Activated CD4-positive, alpha-beta memory T cell treated with anti-CD3 and anti-CD28 coated beads for 36 hours (primary cell): ENCODE measurements around the gene XKR8. TPM values are rescaled to one million over a fixed set of nuclear protein-coding genes. Genes with fewer than 3 reads are reported as not detected.

Experiments
- CTCF ChIA-PET: fragments of 350-600 bp; sonication (Branson Sonifier 250); formaldehyde crosslinking; loops from one replicate; lab custom pipeline; 2021; ENCODE audit warnings: antibody characterized with exemption, inconsistent platforms; lab: Charles Lee
- POLR2A ChIA-PET: fragments of 350-600 bp; sonication (Branson Sonifier 250); formaldehyde crosslinking; loops from one replicate; lab custom pipeline; 2021; ENCODE audit warnings: antibody characterized with exemption; lab: Charles Lee
- DNase-seq: peaks from one replicate; pipeline ENCODE4 v3.0.0-alpha.2; 2020
- H3K27ac Mint-ChIP-seq: one replicate; pipeline ENCODE4 v1.8.0; 2021; ENCODE audit warnings: mixed read lengths
- H3K27me3 Mint-ChIP-seq: one replicate; pipeline ENCODE4 v1.8.0; 2021; ENCODE audit warnings: mixed read lengths
- H3K36me3 Mint-ChIP-seq: one replicate; pipeline ENCODE4 v1.8.0; 2021; ENCODE audit warnings: mixed read lengths
- H3K4me1 Mint-ChIP-seq: one replicate; pipeline ENCODE4 v1.8.0; 2021; ENCODE audit warnings: low read depth, mixed read lengths
- H3K4me3 Mint-ChIP-seq: one replicate; pipeline ENCODE4 v1.8.0; 2021; ENCODE audit warnings: mild to moderate bottlenecking, mixed read lengths
- H3K9me3 Mint-ChIP-seq: one replicate; pipeline ENCODE4 v1.8.0; 2021; ENCODE audit warnings: mixed read lengths
- intact Hi-C: fragments of 100-400 bp; cut with micrococcal nuclease; formaldehyde crosslinking; loops from one replicate; pipeline ENCODE4 v1.15.1; 2023
- total RNA-seq, 2 experiments: library from RNA; stranded (reverse); gene quantifications; one replicate each; pipeline ENCODE4 v1.2.3, GENCODE V29; 2021

XKR8 gene
- total RNA-seq, 2 experiments from 2014 or later: 7.1 to 8.9 TPM

DNA sequence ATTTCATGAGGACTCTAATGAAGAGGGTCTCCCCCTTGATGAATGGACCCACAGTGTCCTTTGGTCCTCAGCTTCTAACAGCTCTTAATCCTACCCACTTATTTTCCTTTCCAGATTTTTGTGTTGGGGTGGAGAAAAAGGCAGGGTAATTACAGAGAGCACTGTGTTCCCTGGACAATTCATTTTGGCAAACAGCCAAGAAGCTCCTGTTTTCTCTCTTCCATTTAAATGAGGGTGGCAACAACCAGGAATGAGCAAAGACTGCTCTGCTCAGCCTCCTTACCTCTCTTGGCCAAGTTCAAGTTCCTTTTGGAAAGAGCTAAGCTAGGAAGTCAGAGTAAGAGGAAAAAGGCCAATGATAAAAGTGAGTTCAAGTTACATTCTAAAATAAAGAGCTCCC, 11.9 kb downstream of the XKR8 start:
- Mint-ChIP-seq H3K4me3 (no peak overlapping the region), H3K36me3 (peaks cover 15% of the 10 kb centered on the region), H3K4me1 (peaks cover 27% of the 10 kb centered on the region), H3K27ac (no peak overlapping the region), H3K27me3 (no peaks in the 10 kb centered on the region), H3K9me3 (no peaks in the 10 kb centered on the region)
- CTCF ChIA-PET: interaction anchor here (0.9 to 1.0 kb wide), 2 partner anchors 12 to 31 kb away, joined by 3 read pairs; partner anchors contain the start of gene XKR8
- intact Hi-C loops: no loop called here
- POLR2A ChIA-PET: interaction anchor here (0.9 kb wide), 1 partner anchor 22 kb away, joined by 3 read pairs; no protein-coding TSS in a partner anchor
- DNase-seq: no peak

DNA sequence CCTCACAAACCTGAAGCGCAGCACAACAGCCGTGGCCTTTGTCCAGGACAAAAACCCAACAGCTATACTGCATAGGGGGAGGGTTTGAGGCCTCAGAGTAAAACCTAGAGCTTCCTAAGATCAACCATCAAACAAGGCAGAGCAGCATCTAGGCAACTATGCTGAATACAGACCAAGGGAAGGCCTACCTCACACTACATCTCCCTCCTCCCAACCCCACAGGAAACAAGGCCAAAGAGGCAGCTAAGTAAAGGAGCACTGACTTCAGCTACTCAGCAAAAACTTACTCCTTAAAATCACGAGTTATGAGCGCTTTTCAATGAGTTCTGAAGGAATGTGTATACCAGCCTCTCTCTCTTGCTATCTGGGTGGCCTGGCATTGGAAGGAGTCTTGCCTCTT, 12.4 kb downstream of the XKR8 start:
- H3K27ac Mint-ChIP-seq: no peak overlapping the region

DNA sequence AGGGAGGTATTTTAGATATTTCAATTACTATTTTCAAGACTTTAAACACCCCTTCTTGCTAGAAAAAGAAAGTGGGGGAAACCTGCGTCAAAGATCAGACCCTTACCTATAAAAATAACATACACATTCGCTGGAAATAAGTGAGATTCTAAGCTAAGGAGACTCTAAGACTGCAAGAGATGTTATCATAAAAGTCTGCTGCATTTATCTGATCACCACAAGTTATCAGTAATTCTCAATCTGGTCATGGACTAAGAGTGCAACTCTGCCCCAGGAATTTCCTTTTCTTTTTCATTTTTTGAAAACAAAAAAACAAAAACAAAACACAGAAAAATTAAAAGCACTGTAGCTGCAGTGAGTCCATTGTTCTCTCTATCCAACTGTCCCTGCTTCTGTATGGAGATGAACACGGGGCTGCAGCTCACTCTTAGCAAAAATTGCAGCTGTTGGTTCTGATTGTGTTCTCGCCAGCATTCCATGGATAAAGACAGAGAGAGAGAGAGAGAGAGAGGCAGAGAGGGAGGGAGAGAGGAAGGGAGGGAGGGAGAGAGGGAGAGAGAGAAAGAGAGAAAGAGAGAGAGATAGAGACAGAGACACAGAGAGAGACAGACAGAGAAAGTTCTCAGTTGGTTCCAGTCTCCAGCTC, 14.1 kb downstream of the XKR8 start:
- Mint-ChIP-seq H3K27ac (no peak overlapping the region), H3K9me3 (no peaks in the 10 kb centered on the region), H3K4me3 (no peak overlapping the region), H3K4me1 (peaks cover 13% of the 10 kb centered on the region), H3K27me3 (no peaks in the 10 kb centered on the region), H3K36me3 (peaks cover 11% of the 10 kb centered on the region)
- POLR2A ChIA-PET: no interaction called here
- no peak for DNase-seq
- intact Hi-C loops: no loop called here
- CTCF ChIA-PET: interaction anchor here (0.9 to 1.8 kb wide), 4 partner anchors 18 to 116 kb away, joined by 3 to 7 read pairs (median 4); no protein-coding TSS in a partner anchor

More for the DNA sequence above, 12.4 kb downstream of the XKR8 start:
- DNase-seq: no peak
- Mint-ChIP-seq H3K4me3 (no peak overlapping the region), H3K27me3 (no peaks in the 10 kb centered on the region), H3K36me3 (peaks cover 15% of the 10 kb centered on the region), H3K4me1 (peaks cover 27% of the 10 kb centered on the region), H3K9me3 (no peaks in the 10 kb centered on the region)
- ChIA-PET POLR2A (interaction anchor here (0.9 kb wide), 1 partner anchor 21 kb away, joined by 3 read pairs; no protein-coding TSS in a partner anchor), CTCF (interaction anchor here (0.9 to 1.0 kb wide), 2 partner anchors 12 to 32 kb away, joined by 3 read pairs; partner anchors contain the start of gene XKR8)
- intact Hi-C loops: no loop called here

DNA sequence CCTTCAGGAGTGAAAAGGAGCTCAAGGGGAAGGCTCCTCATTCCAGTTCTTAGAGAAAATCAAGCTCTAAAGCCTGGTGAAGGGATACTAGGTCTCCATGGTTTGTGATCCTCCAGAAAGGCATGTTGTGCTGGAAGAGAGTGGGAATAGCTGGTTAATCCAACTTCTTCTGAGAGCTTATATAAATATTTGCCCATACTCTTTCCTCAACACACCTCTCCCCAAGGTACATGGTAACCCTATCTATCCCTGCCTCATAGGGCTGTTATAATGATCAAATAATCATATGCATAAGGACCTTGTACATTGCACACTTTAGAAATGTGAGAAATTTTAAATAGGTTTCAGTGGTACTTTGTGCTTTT, 14.6 kb downstream of the XKR8 start:
- no peak overlapping the region for H3K27ac Mint-ChIP-seq
- CTCF ChIA-PET: interaction anchor here (0.9 to 1.8 kb wide), 4 partner anchors 18 to 117 kb away, joined by 3 to 7 read pairs (median 4); no protein-coding TSS in a partner anchor
- peaks cover 11% of the 10 kb centered on the region for H3K36me3 Mint-ChIP-seq
- H3K27me3 Mint-ChIP-seq: no peaks in the 10 kb centered on the region
- H3K9me3 Mint-ChIP-seq: no peaks in the 10 kb centered on the region
- POLR2A ChIA-PET: no interaction called here
- no peak for DNase-seq
- intact Hi-C loops: no loop called here
- H3K4me3 Mint-ChIP-seq: no peak overlapping the region
- peaks cover 10% of the 10 kb centered on the region for H3K4me1 Mint-ChIP-seq

DNA sequence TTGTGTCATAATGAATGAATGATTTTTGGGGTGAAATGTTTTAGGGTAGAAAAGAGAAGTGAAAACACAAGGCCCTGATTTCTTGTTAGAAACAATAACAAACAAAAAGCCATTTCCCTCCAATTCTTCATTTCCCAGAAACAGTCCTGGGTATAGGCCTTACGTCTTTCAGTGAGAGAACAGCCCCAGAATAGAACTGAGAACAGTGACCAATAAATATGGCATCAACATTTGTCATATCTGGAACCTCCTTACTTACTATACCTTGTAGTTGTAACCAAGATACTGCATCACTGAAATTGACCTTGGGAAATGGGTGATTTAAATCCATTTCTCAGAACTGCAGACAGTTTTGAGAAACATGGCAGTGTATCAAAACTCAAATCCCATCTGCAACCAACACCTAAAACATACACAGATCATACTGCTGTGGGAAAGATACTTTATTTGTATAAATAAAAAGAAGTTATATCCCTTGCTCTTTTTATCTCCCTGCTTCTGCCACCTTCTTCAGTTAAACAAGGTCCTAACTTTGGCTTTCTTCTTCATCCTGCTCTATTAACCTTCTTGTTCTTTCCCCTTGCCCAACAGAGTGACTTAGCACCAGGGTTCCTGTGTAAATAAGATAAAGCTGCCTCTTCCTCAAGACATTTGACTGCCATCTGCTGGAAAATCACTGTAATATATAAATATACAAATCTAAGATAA, 19.5 kb downstream of the XKR8 start:
- CTCF ChIA-PET: interaction anchor here (0.8 to 3.4 kb wide), 9 partner anchors 12 to 230 kb away, joined by 3 to 32 read pairs (median 4); no protein-coding TSS in a partner anchor
- DNase-seq: no peak
- H3K27me3 Mint-ChIP-seq: no peaks in the 10 kb centered on the region
- no peaks in the 10 kb centered on the region for H3K4me1 Mint-ChIP-seq
- intact Hi-C loops: loop anchor here (1.0 kb wide), 3 partner anchors 20 to 121 kb away; partner anchors contain the start of gene XKR8
- no peaks in the 10 kb centered on the region for H3K9me3 Mint-ChIP-seq
- H3K4me3 Mint-ChIP-seq: no peak overlapping the region
- POLR2A ChIA-PET: no interaction called here
- no peak overlapping the region for H3K27ac Mint-ChIP-seq
- peaks cover 5% of the 10 kb centered on the region for H3K36me3 Mint-ChIP-seq

DNA sequence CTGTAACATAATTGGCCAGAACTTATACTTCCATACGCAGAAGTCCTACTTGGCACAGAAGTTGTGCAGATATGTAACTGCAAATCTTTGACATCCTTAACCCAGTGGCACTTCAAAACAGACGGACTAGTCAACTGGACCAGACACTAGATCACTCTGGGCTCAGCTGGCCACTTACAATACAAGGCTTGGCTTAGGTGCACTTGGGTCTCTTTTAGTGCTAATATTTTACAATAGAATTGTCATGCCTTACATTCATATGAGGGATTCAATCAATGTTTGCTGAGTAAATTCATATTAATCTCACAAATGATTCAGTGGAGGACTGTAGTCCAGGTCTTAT, 20.1 kb downstream of the XKR8 start:
- CTCF ChIA-PET: interaction anchor here (0.8 to 3.4 kb wide), 10 partner anchors 11 to 230 kb away, joined by 3 to 32 read pairs (median 4); no protein-coding TSS in a partner anchor
- no peaks in the 10 kb centered on the region for H3K27me3 Mint-ChIP-seq
- H3K4me1 Mint-ChIP-seq: no peaks in the 10 kb centered on the region
- no peak for DNase-seq
- H3K4me3 Mint-ChIP-seq: no peak overlapping the region
- no peaks in the 10 kb centered on the region for H3K9me3 Mint-ChIP-seq
- H3K36me3 Mint-ChIP-seq: peaks cover 5% of the 10 kb centered on the region
- H3K27ac Mint-ChIP-seq: no peak overlapping the region
- intact Hi-C loops: loop anchor here (1.0 kb wide), 3 partner anchors 21 to 122 kb away; partner anchors contain the start of gene XKR8
- POLR2A ChIA-PET: no interaction called here

DNA sequence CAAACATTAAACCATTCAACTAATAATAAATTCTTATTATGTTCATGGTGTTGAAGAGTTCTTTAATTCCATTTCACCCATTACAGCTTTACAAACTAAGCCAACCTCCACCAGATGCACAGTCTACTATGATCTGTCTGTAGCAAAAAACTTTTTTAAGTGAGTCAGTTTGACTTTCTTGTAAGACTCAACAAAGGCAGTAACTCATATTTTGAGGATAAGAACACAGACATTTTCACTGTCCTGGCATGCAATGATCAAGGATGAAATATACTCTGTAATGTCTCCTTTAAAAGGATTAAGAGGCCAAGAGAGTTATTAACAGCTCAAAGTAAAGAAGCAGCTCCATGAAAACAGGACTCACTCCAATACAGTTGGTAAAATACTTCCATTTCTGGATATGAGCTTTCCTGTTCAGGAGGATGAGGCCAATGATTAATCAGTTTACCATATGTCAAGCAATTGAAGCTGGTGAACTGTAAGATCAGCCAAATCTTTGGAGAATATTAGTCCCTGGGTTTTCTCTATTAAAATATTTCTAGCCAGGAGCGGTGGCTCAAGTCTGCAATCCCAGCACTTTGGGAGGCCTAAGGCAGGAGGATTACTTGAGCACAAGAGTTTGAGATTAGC, 20.6 kb downstream of the XKR8 start:
- DNase-seq: no peak
- Mint-ChIP-seq H3K27me3 (no peaks in the 10 kb centered on the region), H3K4me3 (no peak overlapping the region), H3K4me1 (no peaks in the 10 kb centered on the region), H3K9me3 (no peaks in the 10 kb centered on the region), H3K27ac (no peak overlapping the region), H3K36me3 (peaks cover 5% of the 10 kb centered on the region)
- intact Hi-C loops: no loop called here
- ChIA-PET CTCF (interaction anchor here (0.9 to 3.4 kb wide), 10 partner anchors 11 to 229 kb away, joined by 3 to 32 read pairs (median 4); no protein-coding TSS in a partner anchor), POLR2A (no interaction called here)

DNA sequence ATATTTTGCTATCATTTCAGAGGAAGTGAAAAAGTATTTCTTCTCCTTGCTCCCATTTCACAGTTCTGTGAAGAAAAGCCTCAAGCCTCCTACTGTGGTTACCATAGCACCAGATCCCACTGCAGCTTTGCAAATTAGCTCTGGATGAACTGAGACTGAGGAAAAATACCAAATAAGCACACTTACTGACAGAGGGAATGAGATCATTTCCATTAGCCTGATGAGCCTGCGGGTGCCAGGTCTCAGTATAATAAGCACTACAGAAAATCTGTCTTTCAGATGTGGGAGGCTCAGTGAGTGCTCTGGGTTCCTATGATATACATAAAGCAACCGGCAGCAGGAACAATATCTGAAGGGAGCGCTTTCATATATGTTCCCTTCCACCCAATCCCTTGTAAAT, 21.4 kb downstream of the XKR8 start:
- POLR2A ChIA-PET: no interaction called here
- no peak for DNase-seq

DNA sequence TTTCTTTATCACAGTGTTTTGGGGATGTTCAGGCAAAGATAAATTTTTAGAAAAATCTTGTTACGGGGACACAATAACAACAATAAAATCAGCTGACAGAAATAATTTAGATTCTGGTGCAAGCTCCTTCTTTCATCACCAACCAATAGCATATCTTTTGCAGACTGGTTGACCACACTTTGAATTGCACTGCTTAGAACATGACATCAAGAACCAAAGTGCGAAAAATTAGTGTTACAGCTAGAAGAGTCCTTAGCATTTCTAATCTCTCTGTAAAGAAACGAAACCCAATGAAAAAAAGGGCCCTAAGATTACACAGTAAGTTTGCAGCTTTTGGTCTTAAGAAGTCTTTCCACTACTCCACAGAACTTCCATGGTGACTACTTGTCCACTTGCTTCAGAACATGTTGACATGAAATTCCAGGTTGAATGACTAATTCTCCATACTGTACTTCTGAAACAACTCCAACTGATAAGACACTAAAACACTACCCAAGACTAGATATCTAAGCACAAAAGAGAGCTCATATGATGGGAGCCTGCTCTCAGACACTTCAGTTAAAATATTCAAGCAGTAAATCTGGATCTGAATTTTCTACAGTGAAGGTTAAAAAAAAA, 31.3 kb downstream of the XKR8 start:
- Mint-ChIP-seq H3K9me3 (no peaks in the 10 kb centered on the region), H3K36me3 (peaks cover 36% of the 10 kb centered on the region), H3K4me1 (peaks cover 29% of the 10 kb centered on the region), H3K27ac (no peak overlapping the region), H3K4me3 (no peak overlapping the region), H3K27me3 (no peaks in the 10 kb centered on the region)
- CTCF ChIA-PET: interaction anchor here (1.4 kb wide), 2 partner anchors 11 to 50 kb away, joined by 3 to 4 read pairs; no protein-coding TSS in a partner anchor
- POLR2A ChIA-PET: no interaction called here
- DNase-seq: no peak
- intact Hi-C loops: loop anchor here (10.0 kb wide), 1 partner anchor 94 kb away; the partner anchor contains the start of gene EYA3

More for the DNA sequence above, 21.4 kb downstream of the XKR8 start:
- H3K27me3 Mint-ChIP-seq: no peaks in the 10 kb centered on the region
- CTCF ChIA-PET: interaction anchor here (1.1 to 3.4 kb wide), 5 partner anchors 12 to 125 kb away, joined by 3 to 32 read pairs (median 8); no protein-coding TSS in a partner anchor
- intact Hi-C loops: no loop called here
- no peak overlapping the region for H3K27ac Mint-ChIP-seq
- peaks cover 5% of the 10 kb centered on the region for H3K36me3 Mint-ChIP-seq
- no peaks in the 10 kb centered on the region for H3K4me1 Mint-ChIP-seq
- no peak overlapping the region for H3K4me3 Mint-ChIP-seq
- no peaks in the 10 kb centered on the region for H3K9me3 Mint-ChIP-seq

DNA sequence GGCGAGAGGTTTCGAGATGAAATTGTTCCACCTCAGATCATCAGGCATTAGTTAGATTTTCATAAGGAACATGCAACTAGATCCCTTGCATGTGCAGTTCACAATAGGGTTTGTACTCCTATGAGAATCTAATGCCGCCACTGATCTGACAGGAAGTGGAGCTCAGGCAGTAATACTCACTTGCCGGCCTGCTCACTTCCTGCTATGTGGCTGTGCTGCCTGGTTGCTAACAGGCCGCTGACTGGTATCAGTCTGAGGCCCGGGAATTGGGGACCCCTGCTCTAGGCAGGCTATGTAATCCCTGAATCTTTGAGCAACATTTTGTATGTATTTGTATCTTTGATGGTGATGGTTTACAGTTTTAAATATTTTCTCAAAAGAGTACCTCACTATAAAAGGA, 32.5 kb downstream of the XKR8 start:
- POLR2A ChIA-PET: interaction anchor here (1.2 kb wide), 1 partner anchor 32 kb away, joined by 3 read pairs; the partner anchor contains the start of gene XKR8
- Mint-ChIP-seq H3K4me3 (no peak overlapping the region), H3K4me1 (peaks cover 25% of the 10 kb centered on the region), H3K36me3 (peaks cover 37% of the 10 kb centered on the region), H3K27ac (peak overlapping the region; percentile 72), H3K9me3 (no peaks in the 10 kb centered on the region), H3K27me3 (no peaks in the 10 kb centered on the region)
- CTCF ChIA-PET: interaction anchor here (0.6 to 2.0 kb wide), 5 partner anchors 12 to 1050 kb away, joined by 3 to 8 read pairs (median 4); no protein-coding TSS in a partner anchor
- peak; percentile 60 for DNase-seq
- intact Hi-C loops: loop anchor here (10.0 kb wide), 1 partner anchor 93 kb away; the partner anchor contains the start of gene EYA3

DNA sequence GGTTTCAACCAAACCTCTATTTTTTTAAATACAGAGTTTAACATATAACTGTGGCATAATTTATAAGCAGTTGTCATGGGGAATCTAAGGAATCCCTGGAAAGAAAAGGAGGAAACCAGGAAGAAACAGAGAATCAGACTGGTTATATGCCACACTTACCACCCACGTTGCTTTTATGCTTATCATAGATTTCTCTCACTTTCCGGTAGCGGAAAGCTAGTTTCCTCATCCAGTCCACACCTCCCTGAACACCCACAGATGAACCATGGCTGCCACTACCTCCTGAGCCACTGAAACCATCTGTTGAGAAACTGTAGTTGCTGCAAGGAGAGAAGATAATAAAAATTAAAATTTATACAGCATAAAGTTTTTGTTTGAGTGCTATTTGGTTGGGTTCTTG, 33.5 kb downstream of the XKR8 start:
- peaks cover 41% of the 10 kb centered on the region for H3K36me3 Mint-ChIP-seq
- H3K27me3 Mint-ChIP-seq: no peaks in the 10 kb centered on the region
- intact Hi-C loops: loop anchor here (10.0 kb wide), 1 partner anchor 92 kb away; the partner anchor contains the start of gene EYA3
- no peaks in the 10 kb centered on the region for H3K9me3 Mint-ChIP-seq
- peaks cover 25% of the 10 kb centered on the region for H3K4me1 Mint-ChIP-seq
- no peak overlapping the region for H3K4me3 Mint-ChIP-seq
- ChIA-PET POLR2A (interaction anchor here (1.2 kb wide), 2 partner anchors 21 to 33 kb away, joined by 3 read pairs; partner anchors contain the start of gene XKR8), CTCF (interaction anchor here (0.6 to 2.0 kb wide), 6 partner anchors 10 to 1515 kb away, joined by 3 to 8 read pairs (median 4); no protein-coding TSS in a partner anchor)
- peak overlapping the region; percentile 1 for H3K27ac Mint-ChIP-seq
- peak; percentile 47 for DNase-seq
